Vagina (tissue), 2 donors: Measurements from ENCODE around the gene DCUN1D3.

Experiments
- POLR2A ChIP-seq, 2 donors: fragments of 450-650 bp; IDR thresholded peaks; one replicate each; pipeline ENCODE4 v1.6.1; 2017; ENCODE audit warnings: antibody characterized with exemption in 2 of 2, mild to moderate bottlenecking in 2 of 2, moderate library complexity in 2 of 2
- POLR2AphosphoS5 ChIP-seq, 2 donors: sonication (generic); formaldehyde crosslinking; IDR thresholded peaks; one replicate each; pipeline ENCODE4 v1.9.0; 2017; ENCODE audit warnings: antibody characterized with exemption in 2 of 2, mild to moderate bottlenecking in 2 of 2, low read depth in 1 of 2; ENCODE audit not compliant: insufficient read depth in 1 of 2
- TF ChIP-seq, protein P1 (sequence below), 3 experiments: fragments of 450-650 bp in 2 of 3; fragments of 200-600 bp in 1 of 3; sonication (generic) in 1 of 3; IDR thresholded peaks; one replicate each; pipeline ENCODE4 v1.5.1; 2017 to 2019; ENCODE audit warnings: antibody characterized with exemption in 3 of 3, mild to moderate bottlenecking in 2 of 3, moderate library complexity in 2 of 3

DNA sequence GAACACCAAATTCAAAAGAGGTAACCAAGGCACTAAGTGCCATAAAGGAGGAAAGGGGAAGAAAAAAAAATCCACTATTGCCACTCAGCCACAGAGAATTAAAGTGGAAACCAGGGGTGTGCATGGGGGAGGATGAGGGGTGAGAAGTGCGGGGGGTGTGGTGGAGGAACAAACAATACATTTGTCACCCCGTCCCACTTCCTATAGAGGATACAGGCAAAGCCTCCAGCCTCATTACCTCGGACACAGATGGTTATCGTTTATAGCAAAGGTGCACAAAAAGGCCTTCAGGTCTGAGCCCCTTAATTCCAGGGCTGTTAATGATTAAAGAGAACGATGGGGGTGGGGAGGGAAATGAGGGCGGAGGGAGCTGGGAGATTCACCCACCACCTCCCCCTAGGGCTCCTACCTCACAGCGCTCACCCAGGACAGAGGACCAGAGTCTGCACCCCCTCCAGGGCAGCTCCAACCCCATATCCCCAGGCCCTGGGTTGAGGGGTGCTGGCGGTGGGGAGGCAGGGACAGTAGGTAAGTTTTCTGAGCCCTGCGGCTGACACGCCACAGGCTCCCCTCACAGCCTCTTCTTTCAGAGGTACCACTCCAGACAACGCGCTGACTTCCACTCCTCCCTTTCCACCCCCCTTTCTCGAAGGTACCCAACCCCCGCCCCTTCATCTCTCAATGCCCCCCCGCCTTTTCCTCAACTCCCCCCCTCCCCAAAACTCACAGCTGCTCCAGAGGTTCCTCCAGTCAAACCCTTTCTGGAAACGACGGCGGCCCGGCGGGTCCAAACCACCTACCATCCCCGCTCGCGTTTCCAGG, 470 bp downstream of the DCUN1D3 start:
- TF ChIP-seq, protein P1, sequence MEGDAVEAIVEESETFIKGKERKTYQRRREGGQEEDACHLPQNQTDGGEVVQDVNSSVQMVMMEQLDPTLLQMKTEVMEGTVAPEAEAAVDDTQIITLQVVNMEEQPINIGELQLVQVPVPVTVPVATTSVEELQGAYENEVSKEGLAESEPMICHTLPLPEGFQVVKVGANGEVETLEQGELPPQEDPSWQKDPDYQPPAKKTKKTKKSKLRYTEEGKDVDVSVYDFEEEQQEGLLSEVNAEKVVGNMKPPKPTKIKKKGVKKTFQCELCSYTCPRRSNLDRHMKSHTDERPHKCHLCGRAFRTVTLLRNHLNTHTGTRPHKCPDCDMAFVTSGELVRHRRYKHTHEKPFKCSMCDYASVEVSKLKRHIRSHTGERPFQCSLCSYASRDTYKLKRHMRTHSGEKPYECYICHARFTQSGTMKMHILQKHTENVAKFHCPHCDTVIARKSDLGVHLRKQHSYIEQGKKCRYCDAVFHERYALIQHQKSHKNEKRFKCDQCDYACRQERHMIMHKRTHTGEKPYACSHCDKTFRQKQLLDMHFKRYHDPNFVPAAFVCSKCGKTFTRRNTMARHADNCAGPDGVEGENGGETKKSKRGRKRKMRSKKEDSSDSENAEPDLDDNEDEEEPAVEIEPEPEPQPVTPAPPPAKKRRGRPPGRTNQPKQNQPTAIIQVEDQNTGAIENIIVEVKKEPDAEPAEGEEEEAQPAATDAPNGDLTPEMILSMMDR (IDR thresholded peaks at IDR 0.05), result no peak
- TF ChIP-seq POLR2A (IDR thresholded peaks at IDR 0.05) (no peak), POLR2AphosphoS5 (IDR thresholded peaks at IDR 0.05; ENCODE audit: insufficient read depth in 1 of 2, low read depth in 1 of 2) (no peak)
